Activated CD4-positive, CD25-positive, alpha-beta regulatory T cell (primary cell): Measurements from ENCODE around the gene HSPA9.
A peak's percentile ranks its signal among the peaks of the same experiment; 100 is the strongest.

ENCODE experiments used
- DNase-seq, 4 experiments: peaks; one replicate each; lab custom pipeline; 2025; lab: John Stamatoyannopoulos, UW

The HSPA9 gene

GRCh38 chr5:138595180-138595795 is 20.1 kb upstream of the HSPA9 start:
- DNase-seq: no peak

DNA sequence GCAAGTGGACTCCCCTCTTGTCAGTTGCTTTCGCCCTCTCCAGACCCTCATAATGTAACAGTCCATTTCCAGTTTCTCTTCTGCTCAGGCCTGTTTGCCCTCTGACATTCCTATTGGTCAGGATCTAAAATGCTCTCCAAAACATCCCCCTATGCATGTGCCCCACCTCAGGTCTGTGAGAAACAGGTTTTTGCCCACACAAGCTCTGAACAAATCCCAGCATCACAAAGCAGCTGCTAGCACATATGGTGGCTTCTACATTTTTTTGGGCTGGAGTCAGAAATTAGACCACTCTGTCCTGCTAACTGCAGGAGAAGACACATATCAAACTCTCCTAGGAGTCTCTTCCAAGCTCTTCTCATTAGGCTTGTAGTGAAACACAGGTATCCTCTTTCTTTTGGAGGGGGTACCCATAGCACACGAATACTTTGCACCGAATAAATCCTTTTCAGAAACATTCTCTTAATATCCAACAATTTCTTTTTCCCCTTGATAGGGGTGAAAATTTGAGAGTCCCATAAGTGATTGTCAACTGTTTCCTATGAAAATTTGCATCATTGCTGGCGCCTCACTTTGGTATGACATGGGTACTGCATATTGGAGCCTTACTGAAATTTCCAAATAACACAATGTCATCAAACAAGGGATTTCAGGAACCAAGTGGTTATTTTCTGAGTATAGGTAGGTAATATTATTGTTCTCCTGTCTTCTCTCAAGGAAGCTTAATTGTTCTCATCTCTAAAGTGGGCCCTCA is 19.3 kb upstream of the HSPA9 start:
- DNase-seq: no peak

DNA sequence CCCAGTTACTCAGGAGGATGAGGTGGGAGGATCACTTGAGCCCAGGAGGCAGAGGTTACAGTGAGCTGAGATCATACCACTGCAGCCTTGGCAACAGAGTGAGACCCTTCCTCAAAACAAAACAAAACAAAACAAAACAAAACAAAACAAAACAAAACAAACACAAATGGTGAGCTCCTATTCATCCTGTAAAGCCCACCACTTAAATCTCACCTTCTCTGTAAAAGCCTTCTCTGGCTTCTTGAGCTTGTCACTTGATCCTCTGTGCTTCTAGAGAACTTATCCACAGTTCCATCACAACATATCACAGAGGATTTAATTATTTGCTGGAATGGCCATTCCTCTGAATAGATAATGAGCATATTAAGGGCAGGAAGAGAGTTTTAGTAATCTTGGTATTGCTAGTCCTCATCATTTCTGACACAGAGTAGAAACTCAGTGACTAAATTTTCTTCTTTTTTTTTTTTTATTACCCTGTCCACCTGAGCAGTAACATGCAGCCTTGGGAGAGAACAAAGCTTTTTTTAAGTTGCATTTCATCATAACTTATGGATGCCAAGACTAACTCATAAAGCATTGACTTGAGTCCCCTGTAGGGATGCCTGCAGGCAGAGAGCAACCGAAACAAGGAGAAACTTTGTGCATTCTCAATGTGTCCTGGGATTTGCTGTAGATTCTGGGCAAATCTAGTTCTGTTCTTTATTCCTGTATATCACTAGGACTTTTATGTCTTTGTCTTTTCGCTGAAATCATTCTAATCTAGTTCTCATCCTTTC is 13.0 kb upstream of the HSPA9 start:
- DNase-seq: no peak

GRCh38 chr5:138585157-138585556 is 10.0 kb upstream of the HSPA9 start:
- DNase-seq: no peak

- no peak for DNase-seq
Observed at GRCh38 chr5:138583984-138584637, 8.9 kb upstream of the HSPA9 start.

DNA sequence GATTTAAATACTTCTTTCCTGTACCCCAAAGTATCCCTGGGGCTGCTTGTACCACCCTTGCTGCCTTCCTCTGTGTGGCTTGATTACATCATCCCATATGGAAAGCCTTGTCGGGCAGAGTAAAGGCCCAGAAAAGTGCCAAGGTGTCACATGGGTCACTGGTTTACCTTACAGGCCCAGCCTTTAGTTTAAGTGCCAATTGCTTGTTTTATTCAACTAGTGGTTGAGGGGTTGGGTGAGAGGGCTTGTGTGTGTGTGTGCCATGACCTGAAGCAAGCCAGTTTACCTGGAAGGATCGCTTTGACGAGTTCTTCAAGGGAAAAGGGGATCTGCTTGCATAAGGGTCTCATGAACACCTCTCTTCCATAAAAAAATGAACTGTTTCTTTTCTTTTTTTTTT is 7.8 kb upstream of the HSPA9 start:
- no peak for DNase-seq

DNA sequence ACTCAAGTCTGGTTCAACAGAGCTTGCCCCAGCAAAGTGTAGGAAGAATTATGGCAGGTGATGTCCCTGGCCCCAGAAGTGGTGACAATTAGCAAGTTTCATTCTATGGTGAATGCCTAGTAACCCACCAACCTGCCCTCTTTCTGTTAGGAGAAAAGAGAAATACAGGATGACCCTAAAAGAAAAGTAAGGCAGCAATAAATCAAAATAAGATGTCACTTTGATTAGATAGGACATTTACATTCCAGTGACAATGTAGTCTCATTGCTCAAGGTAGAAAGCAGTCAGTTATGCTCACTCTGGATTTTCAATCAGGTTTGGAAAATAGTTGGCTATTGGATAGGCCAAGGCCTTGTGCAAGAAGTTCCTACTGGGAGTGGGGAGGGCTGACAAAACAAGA is 5.6 kb upstream of the HSPA9 start:
- DNase-seq: no peak

GRCh38 chr5:138580001-138580400 is 4.8 kb upstream of the HSPA9 start:
- DNase-seq: no peak

DNA sequence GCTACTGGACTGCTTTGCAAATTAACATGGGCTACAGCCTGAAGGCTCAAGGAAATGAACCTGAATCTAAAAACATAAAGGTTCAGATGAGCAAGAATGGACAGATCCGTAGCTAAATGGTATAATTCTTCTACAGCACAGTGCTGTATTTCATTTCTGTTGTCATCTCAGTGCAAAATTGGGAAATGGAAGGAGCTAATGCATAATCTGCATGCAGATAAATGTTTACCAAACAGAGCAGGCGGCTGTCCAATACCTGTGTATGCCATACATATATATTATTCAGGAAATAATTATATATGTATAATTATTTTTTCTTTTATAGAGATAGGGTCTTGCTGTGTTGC is 4.3 kb upstream of the HSPA9 start:
- no peak for DNase-seq

- no peak for DNase-seq
Observed at GRCh38 chr5:138577452-138577851, 2.3 kb upstream of the HSPA9 start.

GRCh38 chr5:138574744-138575193 is 432 bp downstream of the HSPA9 start:
- peak in 2 of 4 experiments; percentile 33 to 55 for DNase-seq

GRCh38 chr5:138573949-138574670 is 1.1 kb downstream of the HSPA9 start:
- no peak for DNase-seq

- no peak for DNase-seq
Observed at GRCh38 chr5:138573223-138573622, 2.0 kb downstream of the HSPA9 start.

- DNase-seq: no peak
Observed at GRCh38 chr5:138570871-138571270, 4.3 kb downstream of the HSPA9 start.

GRCh38 chr5:138569782-138570181 is 5.4 kb downstream of the HSPA9 start:
- DNase-seq: no peak

GRCh38 chr5:138568061-138568824 is 7.0 kb downstream of the HSPA9 start:
- DNase-seq: no peak

DNA sequence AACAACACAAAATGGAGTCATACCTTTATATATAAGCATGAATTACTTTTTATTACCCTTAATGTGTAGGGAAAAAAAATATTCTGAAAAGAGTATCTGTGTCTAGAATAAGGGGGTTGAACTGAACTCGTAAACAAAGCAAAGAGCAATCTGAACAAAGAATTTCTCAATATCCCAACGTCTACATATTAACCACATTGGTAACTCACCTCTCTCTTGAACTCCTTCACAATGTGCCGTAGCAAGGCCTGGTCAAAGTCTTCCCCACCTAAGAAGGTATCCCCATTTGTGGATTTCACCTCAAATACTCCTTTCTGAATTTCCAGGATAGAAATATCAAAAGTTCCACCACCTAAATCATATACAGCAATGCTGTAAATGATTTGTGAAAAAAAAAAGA is 8.4 kb downstream of the HSPA9 start:
- no peak for DNase-seq

- DNase-seq: no peak
Observed at GRCh38 chr5:138565100-138565821, 9.9 kb downstream of the HSPA9 start.

GRCh38 chr5:138564242-138564641 is 11.0 kb downstream of the HSPA9 start:
- no peak for DNase-seq

GRCh38 chr5:138563340-138564118 is 11.7 kb downstream of the HSPA9 start:
- DNase-seq: no peak
